H9 (cell line): ENCODE measurements around the gene LEF1. TPM values are rescaled to one million over a fixed set of nuclear protein-coding genes. Genes with fewer than 3 reads are reported as not detected.

Experiments used
- DNase-seq: peaks from one replicate; pipeline ENCODE4 v3.0.0-alpha.2; 2017
- H2AFZ ChIP-seq: one replicate; pipeline ENCODE4 v1.6.1; 2013; ENCODE audit warnings: mild to moderate bottlenecking, low read length, control low read depth, moderate library complexity
- H2AK5ac ChIP-seq: 2 replicates; pipeline ENCODE4 v1.6.1; 2013; ENCODE audit warnings: low read length, control low read depth, mixed read lengths; ENCODE audit not compliant: insufficient read length
- H2BK120ac ChIP-seq: one replicate; pipeline ENCODE4 v1.6.1; 2013; ENCODE audit warnings: low read depth, mild to moderate bottlenecking, low read length, control low read depth, inconsistent platforms; ENCODE audit not compliant: poor library complexity, severe bottlenecking
- H2BK12ac ChIP-seq: 2 replicates; pipeline ENCODE4 v1.6.1; 2013; ENCODE audit warnings: low read length, control low read depth, mixed read lengths, low read depth; ENCODE audit not compliant: insufficient read length
- H2BK15ac ChIP-seq: 2 replicates; pipeline ENCODE4 v1.6.1; 2013; ENCODE audit warnings: low read depth, low read length, control low read depth
- H2BK20ac ChIP-seq: one replicate; pipeline ENCODE4 v1.6.1; 2013; ENCODE audit warnings: low read depth, mild to moderate bottlenecking, low read length, control low read depth, inconsistent platforms; ENCODE audit not compliant: poor library complexity, severe bottlenecking
- H2BK5ac ChIP-seq: 2 replicates; pipeline ENCODE4 v1.6.1; 2013; ENCODE audit warnings: low read length, control low read depth, mixed read lengths; ENCODE audit not compliant: insufficient read length
- H3K14ac ChIP-seq: 2 replicates; pipeline ENCODE4 v1.6.1; 2013; ENCODE audit warnings: low read length, control low read depth; ENCODE audit not compliant: insufficient read depth
- H3K18ac ChIP-seq: 2 replicates; pipeline ENCODE4 v1.6.1; 2013; ENCODE audit warnings: low read depth, mild to moderate bottlenecking, mixed read lengths, low read length, control low read depth; ENCODE audit not compliant: insufficient read length
- H3K23ac ChIP-seq: 2 replicates; pipeline ENCODE4 v1.6.1; 2013; ENCODE audit warnings: low read length, control low read depth, mixed read lengths, low read depth; ENCODE audit not compliant: insufficient read length
- H3K23me2 ChIP-seq: 2 replicates; pipeline ENCODE4 v1.6.1; 2013; ENCODE audit warnings: low read depth, mild to moderate bottlenecking, mixed read lengths, low read length, control low read depth; ENCODE audit not compliant: insufficient read length, poor library complexity, severe bottlenecking
- H3K27ac ChIP-seq: 2 replicates; pipeline ENCODE4 v1.5.1; 2013; ENCODE audit warnings: low read length, control low read depth, mixed read lengths, low read depth; ENCODE audit not compliant: insufficient read length
- H3K27me3 ChIP-seq: 2 replicates; pipeline ENCODE4 v1.6.1; 2013; ENCODE audit warnings: low read length, control low read depth, inconsistent platforms; ENCODE audit not compliant: insufficient read depth
- H3K4ac ChIP-seq: 2 replicates; pipeline ENCODE4 v1.6.1; 2013; ENCODE audit warnings: low read depth, mild to moderate bottlenecking, control low read depth, inconsistent platforms, low read length, moderate library complexity
- H3K4me1 ChIP-seq: 2 replicates; pipeline ENCODE4 v1.6.1; 2013; ENCODE audit warnings: low read length, control low read depth, inconsistent platforms; ENCODE audit not compliant: insufficient read depth
- H3K4me2 ChIP-seq: 2 replicates; pipeline ENCODE4 v1.6.1; 2013; ENCODE audit warnings: low read length, control low read depth, mixed read lengths; ENCODE audit not compliant: insufficient read length, insufficient read depth
- H3K56ac ChIP-seq: 2 replicates; pipeline ENCODE4 v1.6.1; 2013; ENCODE audit warnings: low read depth, mild to moderate bottlenecking, mixed read lengths, low read length, control low read depth; ENCODE audit not compliant: insufficient read length
- H3K79me1 ChIP-seq: 2 replicates; pipeline ENCODE4 v1.6.1; 2013; ENCODE audit warnings: low read depth, mild to moderate bottlenecking, moderate library complexity, low read length, control low read depth, inconsistent platforms; ENCODE audit not compliant: insufficient read depth, poor library complexity, severe bottlenecking
- H3K79me2 ChIP-seq: 2 replicates; pipeline ENCODE4 v1.6.1; 2013; ENCODE audit warnings: low read length, control low read depth, inconsistent platforms; ENCODE audit not compliant: insufficient read depth
- H3K9ac ChIP-seq: 2 replicates; pipeline ENCODE4 v1.6.1; 2013; ENCODE audit warnings: low read length, control low read depth, mixed read lengths; ENCODE audit not compliant: insufficient read length; ENCODE audit errors: extremely low read depth
- H3K9me3 ChIP-seq: one replicate; pipeline ENCODE4 v1.6.1; 2013; ENCODE audit warnings: low read depth, low read length, inconsistent platforms; ENCODE audit not compliant: control insufficient read depth
- H3T11ph ChIP-seq: one replicate; pipeline ENCODE4 v1.6.1; 2013; ENCODE audit warnings: mild to moderate bottlenecking, low read length, control low read depth, inconsistent platforms
- H4K20me1 ChIP-seq: one replicate; pipeline ENCODE4 v1.6.1; 2013; ENCODE audit not compliant: control insufficient read depth, insufficient read length, insufficient read depth
- H4K5ac ChIP-seq: 2 replicates; pipeline ENCODE4 v1.6.1; 2013; ENCODE audit warnings: low read depth, mild to moderate bottlenecking, mixed read lengths, low read length, control low read depth; ENCODE audit not compliant: insufficient read length
- H4K8ac ChIP-seq: replicated peaks from 2 replicates; pipeline ENCODE4 v1.6.1; 2013; ENCODE audit warnings: low read length, control low read depth, mixed read lengths, low read depth; ENCODE audit not compliant: insufficient read length
- H4K91ac ChIP-seq: 2 replicates; pipeline ENCODE4 v1.6.1; 2013; ENCODE audit warnings: low read depth, mild to moderate bottlenecking, moderate library complexity, mixed read lengths, low read length, control low read depth; ENCODE audit not compliant: insufficient read length
- H3K27ac Mint-ChIP-seq, 3 experiments: 2 replicates in 2 of 3; 3 replicates in 1 of 3; pipeline ENCODE4 v1.8.0; 2020 to 2021; ENCODE audit warnings: mixed read lengths in 3 of 3, mild to moderate bottlenecking in 1 of 3, moderate library complexity in 1 of 3
- H3K27me3 Mint-ChIP-seq: 2 replicates; pipeline ENCODE4 v1.8.0; 2021; ENCODE audit warnings: low read depth, mild to moderate bottlenecking, moderate library complexity, mixed read lengths
- H3K36me3 Mint-ChIP-seq, 3 experiments: 2 replicates in 2 of 3; 3 replicates in 1 of 3; pipeline ENCODE4 v1.8.0; 2020 to 2021; ENCODE audit warnings: low read depth in 3 of 3, mixed read lengths in 3 of 3; ENCODE audit not compliant: insufficient read depth in 1 of 3
- H3K4me1 Mint-ChIP-seq, 2 experiments: 2 replicates each; pipeline ENCODE4 v1.8.0; 2020; ENCODE audit warnings: mixed read lengths in 2 of 2
- H3K4me3 Mint-ChIP-seq, 2 experiments: 2 replicates in 1 of 2; 3 replicates in 1 of 2; pipeline ENCODE4 v1.8.0; 2020 to 2021; ENCODE audit warnings: mild to moderate bottlenecking in 2 of 2, mixed read lengths in 2 of 2, moderate library complexity in 1 of 2
- H3K9me3 Mint-ChIP-seq, 2 experiments: 2 replicates in 1 of 2; 3 replicates in 1 of 2; pipeline ENCODE4 v1.8.0; 2020; ENCODE audit warnings: mild to moderate bottlenecking in 2 of 2, mixed read lengths in 2 of 2, moderate library complexity in 1 of 2
- WGBS: extraction: QIAGEN DNeasy Blood & Tissue Kit; methylation state at CpG from one replicate; pipeline ENCODE4 v1.1.7; 2013; ENCODE audit warnings: missing lambda C conversion rate, low lambda C conversion rate, mixed read lengths; ENCODE audit not compliant: insufficient read length; ENCODE audit errors: extremely low coverage; 5-methylcytosine and 5-hydroxymethylcytosine counted together
- total RNA-seq: library from RNA; stranded (reverse); gene quantifications from 2 replicates; pipeline ENCODE4 v1.2.1, GENCODE V29; 2021
- TF ChIP-seq, protein P1 (sequence below): fragments of 200-600 bp; sonication (generic); conservative IDR thresholded peaks from 3 replicates; pipeline ENCODE4 v1.8.0; 2021; ENCODE audit warnings: antibody characterized with exemption, mild to moderate bottlenecking

LEF1 gene
- total RNA-seq, 1 experiment from 2014 or later = 2.5 TPM

DNA sequence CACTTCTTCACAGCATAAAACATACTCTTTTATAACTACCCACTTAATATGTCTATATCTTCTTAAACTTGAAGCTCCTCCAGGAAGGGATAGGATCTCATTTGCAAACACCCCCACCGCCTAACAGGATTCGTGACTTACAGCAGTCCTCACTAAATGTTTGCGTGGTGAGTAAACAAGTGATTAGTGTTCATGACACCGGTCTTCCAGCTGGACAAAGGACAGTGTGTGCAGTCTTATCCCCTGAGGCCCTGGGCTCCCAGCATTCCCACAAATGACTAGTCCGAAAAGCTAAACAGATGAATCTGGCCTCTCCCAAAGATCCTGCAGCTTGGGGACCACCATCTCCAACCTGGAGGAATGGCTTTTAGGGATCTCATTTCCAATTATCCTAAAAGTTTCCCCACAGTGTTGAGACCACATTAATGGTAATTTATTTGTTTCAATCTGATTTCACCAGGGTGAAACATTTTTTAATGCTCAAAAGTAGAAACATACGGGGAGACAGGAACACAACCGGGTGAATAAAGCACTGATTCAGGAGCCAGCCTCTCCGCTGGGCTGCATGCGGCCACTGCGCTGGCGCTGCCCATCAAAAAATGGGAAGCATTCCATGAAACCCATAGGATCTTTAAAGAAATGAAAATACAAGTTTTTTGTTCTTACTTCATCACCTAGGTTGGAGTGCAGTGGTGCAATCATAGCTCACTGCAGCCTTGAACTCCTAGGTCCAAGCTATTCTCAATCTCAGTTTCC, 109.9 kb downstream of the LEF1 start:
- no peak overlapping the region for H3K4me3 Mint-ChIP-seq
- H3K27ac Mint-ChIP-seq = no peak overlapping the region; a peak in 1 of 7 replicates
- Histone ChIP-seq H3K27ac (no peak overlapping the region), H3T11ph (no peak overlapping the region), H3K4ac (no peak overlapping the region), H2BK20ac (no peak overlapping the region), H3K9me3 (no peaks in the 10 kb centered on the region), H3K9ac (no peak overlapping the region), H3K27me3 (no peaks in the 10 kb centered on the region), H4K20me1 (no peaks in the 10 kb centered on the region), H3K23me2 (no peaks in the 10 kb centered on the region), H3K4me1 (no peaks in the 10 kb centered on the region; the same call in 1 of the 2 replicates), H3K14ac (no peak overlapping the region), H4K8ac (no peak overlapping the region), H3K79me2 (no peaks in the 10 kb centered on the region), H2BK12ac (no peak overlapping the region), H2AK5ac (no peak overlapping the region), H3K4me2 (no peak overlapping the region), H3K18ac (no peak overlapping the region), H3K23ac (no peak overlapping the region), H4K91ac (no peak overlapping the region), H3K79me1 (no peaks in the 10 kb centered on the region), H2BK120ac (no peak overlapping the region), H4K5ac (no peak overlapping the region), H2BK5ac (no peak overlapping the region), H3K56ac (no peak overlapping the region), H2AFZ (no peak overlapping the region), H2BK15ac (no peak overlapping the region)
- no peaks in the 10 kb centered on the region for H3K36me3 Mint-ChIP-seq
- peaks cover 0 to 10% of the 10 kb centered on the region in 2 experiments; a peak in 2 of 4 replicates for H3K4me1 Mint-ChIP-seq
- no peaks in the 10 kb centered on the region for H3K9me3 Mint-ChIP-seq
- H3K27me3 Mint-ChIP-seq = peaks cover 4% of the 10 kb centered on the region
- TF ChIP-seq, protein P1, sequence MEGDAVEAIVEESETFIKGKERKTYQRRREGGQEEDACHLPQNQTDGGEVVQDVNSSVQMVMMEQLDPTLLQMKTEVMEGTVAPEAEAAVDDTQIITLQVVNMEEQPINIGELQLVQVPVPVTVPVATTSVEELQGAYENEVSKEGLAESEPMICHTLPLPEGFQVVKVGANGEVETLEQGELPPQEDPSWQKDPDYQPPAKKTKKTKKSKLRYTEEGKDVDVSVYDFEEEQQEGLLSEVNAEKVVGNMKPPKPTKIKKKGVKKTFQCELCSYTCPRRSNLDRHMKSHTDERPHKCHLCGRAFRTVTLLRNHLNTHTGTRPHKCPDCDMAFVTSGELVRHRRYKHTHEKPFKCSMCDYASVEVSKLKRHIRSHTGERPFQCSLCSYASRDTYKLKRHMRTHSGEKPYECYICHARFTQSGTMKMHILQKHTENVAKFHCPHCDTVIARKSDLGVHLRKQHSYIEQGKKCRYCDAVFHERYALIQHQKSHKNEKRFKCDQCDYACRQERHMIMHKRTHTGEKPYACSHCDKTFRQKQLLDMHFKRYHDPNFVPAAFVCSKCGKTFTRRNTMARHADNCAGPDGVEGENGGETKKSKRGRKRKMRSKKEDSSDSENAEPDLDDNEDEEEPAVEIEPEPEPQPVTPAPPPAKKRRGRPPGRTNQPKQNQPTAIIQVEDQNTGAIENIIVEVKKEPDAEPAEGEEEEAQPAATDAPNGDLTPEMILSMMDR = no peak
- no peak for DNase-seq
- no CpG with 5 or more reads among the region's 11 CpGs for WGBS
